G401.6 (cell line): ENCODE measurements around the gene FBLN1.

Experiments
- FAIRE-seq: peaks from 2 replicates; lab custom pipeline; 2012; peaks lifted over from hg19 to GRCh38; lab: Jason Lieb, UNC

Gene FBLN1

DNA sequence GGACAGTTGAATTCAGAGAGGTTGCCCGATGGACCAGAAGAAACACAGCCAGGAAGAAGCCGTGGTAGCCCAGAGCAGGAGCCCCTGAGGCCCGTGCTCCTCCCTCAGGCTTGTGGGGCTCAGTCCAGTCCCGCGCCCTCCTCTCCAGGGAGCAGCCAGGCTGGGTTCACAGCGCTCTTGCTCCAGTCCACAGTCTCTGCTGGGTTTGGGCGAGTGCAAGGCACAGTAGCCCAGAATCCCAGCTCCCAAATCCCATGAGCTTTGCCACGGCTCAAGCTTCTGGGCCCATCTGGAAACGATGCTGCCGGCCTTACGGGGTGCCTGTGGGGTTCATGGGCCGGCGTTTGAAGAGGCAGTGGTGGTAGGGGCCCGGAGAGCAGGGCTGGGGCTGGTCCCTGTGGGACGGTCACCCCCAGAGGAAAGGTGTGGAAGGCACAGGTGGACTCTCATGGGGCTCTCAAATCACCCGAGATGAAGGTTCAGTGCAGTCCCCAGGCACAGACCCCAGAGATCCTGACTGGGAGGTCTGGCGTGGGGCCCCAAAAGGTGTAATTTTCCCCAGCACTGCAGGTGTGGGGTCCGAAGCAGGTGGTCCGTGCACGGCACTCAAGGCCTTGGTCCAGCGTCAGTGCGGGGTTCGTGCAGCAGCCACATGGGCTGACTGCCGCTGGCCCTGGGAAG is 138.4 kb downstream of the FBLN1 start:
- FAIRE-seq: no peak

- no peak for FAIRE-seq
Measured at GRCh38 chr22:45642986-45643385, 140.3 kb downstream of the FBLN1 start.

DNA sequence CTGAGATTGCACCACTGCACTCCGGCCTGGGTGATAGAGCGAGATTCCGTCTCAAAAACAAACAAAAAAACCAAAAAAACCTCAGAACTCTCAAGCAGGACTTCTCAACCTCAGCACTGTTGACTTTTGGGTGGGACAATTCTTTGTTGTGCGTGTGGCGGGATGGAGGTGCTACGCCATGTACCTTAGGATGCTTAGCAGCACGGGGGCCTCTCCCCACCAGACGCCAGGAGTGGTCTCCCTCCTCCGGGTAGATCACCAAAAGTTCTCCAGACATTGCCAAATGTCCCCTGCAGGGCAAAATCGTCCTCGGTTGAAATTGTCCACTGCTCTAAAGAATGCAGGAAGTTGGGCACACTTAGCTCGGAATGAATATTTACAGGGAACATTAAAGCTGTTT is 142.0 kb downstream of the FBLN1 start:
- no peak for FAIRE-seq

- FAIRE-seq: no peak
Measured at GRCh38 chr22:45645150-45645525, 142.5 kb downstream of the FBLN1 start.

DNA sequence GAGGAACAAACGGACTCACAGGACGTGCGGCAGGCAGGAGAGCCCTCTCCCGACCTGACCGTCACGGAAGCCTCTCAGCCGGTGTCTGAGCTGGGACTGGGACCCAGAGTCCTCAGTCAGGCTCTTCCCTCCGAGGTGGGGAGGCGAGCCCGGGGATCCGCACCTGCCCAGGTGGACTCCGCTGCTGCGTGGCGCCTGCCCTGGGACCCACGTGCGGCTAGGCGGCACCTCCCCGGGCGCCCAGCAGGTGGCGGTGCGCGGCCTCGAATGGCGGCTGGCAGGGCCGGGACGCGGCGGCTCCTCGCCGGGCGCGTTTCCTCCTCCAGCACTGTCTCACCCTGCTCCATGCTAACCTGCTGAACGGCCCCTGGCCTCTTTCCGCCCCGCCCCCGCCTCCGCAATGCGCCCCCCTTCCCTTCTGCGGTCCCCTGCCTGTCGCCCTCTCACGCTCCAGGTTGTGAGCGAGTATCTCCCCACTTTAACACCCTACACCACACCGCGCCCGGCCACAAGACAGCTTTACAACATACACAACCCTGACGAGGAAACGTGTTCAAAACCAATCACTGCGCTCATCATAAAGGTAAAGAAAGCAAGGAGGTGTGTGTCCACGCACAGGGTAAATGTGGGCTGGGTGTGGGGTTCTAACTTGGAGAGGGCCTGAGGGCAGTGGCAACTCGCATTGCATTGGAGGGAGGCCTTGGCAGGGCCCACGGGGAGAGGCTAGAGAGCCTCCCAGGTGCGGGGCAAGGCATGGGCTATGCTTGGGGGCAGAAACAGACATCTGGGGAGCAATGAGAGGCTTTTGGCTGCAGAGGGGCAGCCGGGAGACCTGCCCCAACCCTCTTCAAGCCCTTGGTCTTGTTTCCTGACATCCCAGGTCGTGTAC is 143.1 kb downstream of the FBLN1 start:
- no peak for FAIRE-seq

DNA sequence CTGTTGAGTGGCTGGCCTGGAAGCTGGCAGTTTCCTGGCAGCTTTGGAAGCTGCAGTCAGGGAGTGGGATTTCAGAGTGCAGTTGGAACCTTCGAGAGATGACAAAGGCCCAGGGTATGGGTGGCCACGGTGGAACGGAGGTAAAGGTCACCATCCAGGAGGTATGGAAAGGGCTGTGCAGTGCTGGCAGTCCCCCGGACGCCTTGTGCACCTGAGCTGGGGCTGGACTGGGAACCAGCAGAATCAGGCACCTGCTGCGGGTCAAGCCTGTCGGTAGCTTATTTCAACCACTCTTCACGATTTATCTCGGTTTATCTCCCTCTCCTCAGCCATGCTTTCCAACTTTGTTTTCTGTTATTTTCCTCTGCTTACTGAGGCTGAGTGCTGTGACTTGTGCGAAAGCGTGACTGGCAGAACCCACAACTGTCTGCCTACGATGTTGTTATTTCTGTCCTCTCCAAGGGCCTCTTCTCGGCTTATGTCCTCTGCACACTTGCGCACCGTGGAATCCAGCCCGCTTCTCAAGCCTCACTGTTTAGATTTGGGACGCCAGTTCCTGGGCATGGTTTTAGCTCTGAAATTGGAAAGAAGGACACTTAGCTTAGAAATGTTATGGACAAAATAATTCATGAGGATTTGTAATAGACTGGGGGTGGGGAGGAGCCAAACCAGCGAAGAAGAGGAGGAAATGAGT is 145.0 kb downstream of the FBLN1 start:
- no peak for FAIRE-seq

GRCh38 chr22:45648301-45649117 is 145.8 kb downstream of the FBLN1 start:
- no peak for FAIRE-seq

GRCh38 chr22:45649809-45650208 is 147.1 kb downstream of the FBLN1 start:
- no peak for FAIRE-seq

- no peak for FAIRE-seq
Measured at GRCh38 chr22:45650721-45651120, 148.0 kb downstream of the FBLN1 start.
